Stimulated activated CD4-positive, alpha-beta T cell treated with anti-CD3 and anti-CD28 coated beads, TNF-alpha, amount 100 ng/mL, for 48 hours (primary cell): ENCODE data around the gene COL18A1.
"Not testable (repeated sequence)": the region's sequence is repeated elsewhere in the genome, so short reads cannot be mapped to it uniquely, and the experiment has no call there.

Experiments
- DNase-seq, 3 donors: peaks; one replicate each; pipeline ENCODE4 v3.0.0-alpha.2; 2020; ENCODE audit warnings: low read depth in 3 of 3

COL18A1 gene

GRCh38 chr21:45427331-45428271 is 22.6 kb downstream of the COL18A1 start:
- no peak for DNase-seq

- no peak for DNase-seq
Measured at GRCh38 chr21:45428534-45428933, 23.6 kb downstream of the COL18A1 start.

- DNase-seq: no peak
Measured at GRCh38 chr21:45429221-45430175, 24.5 kb downstream of the COL18A1 start.

- DNase-seq: no peak
Measured at GRCh38 chr21:45430521-45431501, 25.8 kb downstream of the COL18A1 start.

GRCh38 chr21:45431781-45432572 is 27.0 kb downstream of the COL18A1 start:
- no peak for DNase-seq

- DNase-seq: no peak
Measured at GRCh38 chr21:45432575-45433255, 27.8 kb downstream of the COL18A1 start.

- no peak for DNase-seq
Measured at GRCh38 chr21:45433301-45433700, 28.3 kb downstream of the COL18A1 start.

- no peak for DNase-seq
Measured at GRCh38 chr21:45433911-45434644, 29.1 kb downstream of the COL18A1 start.

- no peak for DNase-seq
Measured at GRCh38 chr21:45434645-45435217, 29.8 kb downstream of the COL18A1 start.

GRCh38 chr21:45435405-45435981 is 30.5 kb downstream of the COL18A1 start:
- DNase-seq: no peak

- no peak for DNase-seq
Measured at GRCh38 chr21:45436351-45437065, 31.5 kb downstream of the COL18A1 start.

- not testable (repeated sequence) for DNase-seq
Measured at GRCh38 chr21:45437844-45438243, 32.9 kb downstream of the COL18A1 start.

- no peak for DNase-seq
Measured at GRCh38 chr21:45438391-45439145, 33.6 kb downstream of the COL18A1 start.

GRCh38 chr21:45439161-45439872 is 34.4 kb downstream of the COL18A1 start:
- peak; percentile 69 to 78 (median 74) for DNase-seq

GRCh38 chr21:45439901-45440461 is 35.0 kb downstream of the COL18A1 start:
- DNase-seq: no peak
